Activated CD8-positive, alpha-beta T cell treated with anti-CD3 and anti-CD28 coated beads for 36 hours (primary cell): ENCODE data around the gene TMA7. TPM values are rescaled to one million over a fixed set of nuclear protein-coding genes. Genes with fewer than 3 reads are reported as not detected.

ENCODE experiments used
- ATAC-seq: fragments of 200-7000 bp; cut with Tn5 transposase; one replicate; pipeline ENCODE4 v1.10.0; 2021; ENCODE audit warnings: mild to moderate bottlenecking, moderate library complexity
- CTCF ChIA-PET: fragments of 350-600 bp; sonication (Branson Sonifier 250); formaldehyde crosslinking; loops from one replicate; lab custom pipeline; 2021; ENCODE audit warnings: antibody characterized with exemption; lab: Charles Lee
- POLR2A ChIA-PET: fragments of 350-600 bp; sonication (Branson Sonifier 250); formaldehyde crosslinking; loops from one replicate; lab custom pipeline; 2021; ENCODE audit warnings: antibody characterized with exemption; lab: Charles Lee
- DNase-seq: peaks from one replicate; pipeline ENCODE4 v3.0.0-alpha.2; 2020
- H3K27ac Mint-ChIP-seq: one replicate; pipeline ENCODE4 v1.8.0; 2021; ENCODE audit warnings: mild to moderate bottlenecking, mixed read lengths
- H3K27me3 Mint-ChIP-seq: one replicate; pipeline ENCODE4 v1.8.0; 2021; ENCODE audit warnings: mixed read lengths
- H3K36me3 Mint-ChIP-seq: one replicate; pipeline ENCODE4 v1.8.0; 2021; ENCODE audit warnings: low read depth, mixed read lengths
- H3K4me1 Mint-ChIP-seq: one replicate; pipeline ENCODE4 v1.8.0; 2021; ENCODE audit warnings: low read depth, mixed read lengths
- H3K4me3 Mint-ChIP-seq: one replicate; pipeline ENCODE4 v1.8.0; 2021; ENCODE audit warnings: mild to moderate bottlenecking, moderate library complexity, mixed read lengths
- H3K9me3 Mint-ChIP-seq: one replicate; pipeline ENCODE4 v1.8.0; 2021; ENCODE audit warnings: mixed read lengths
- CTCF ChIP-seq: fragments of 200-600 bp; IDR thresholded peaks from one replicate; pipeline ENCODE4 v1.8.0; 2022; ENCODE audit warnings: antibody characterized with exemption, mild to moderate bottlenecking
- intact Hi-C: fragments of 100-400 bp; cut with micrococcal nuclease; formaldehyde crosslinking; loops from one replicate; pipeline ENCODE4 v1.10.0; 2022
- total RNA-seq, 2 experiments: library from RNA; stranded (reverse); gene quantifications; one replicate each; pipeline ENCODE4 v1.2.3, GENCODE V29; 2021

Gene TMA7
- total RNA-seq, 2 experiments from 2014 or later = 312 to 334 TPM

GRCh38 chr3:48423883-48424695 is 16.0 kb upstream of the TMA7 start:
- no peak for ATAC-seq
- Mint-ChIP-seq H3K27me3 (peaks cover 6% of the 10 kb centered on the region), H3K4me1 (no peaks in the 10 kb centered on the region), H3K9me3 (no peaks in the 10 kb centered on the region), H3K36me3 (no peaks in the 10 kb centered on the region), H3K4me3 (no peak overlapping the region), H3K27ac (no peak overlapping the region)
- TF ChIP-seq CTCF = no peak
- no peak for DNase-seq
- ChIA-PET POLR2A (interaction anchor here (0.6 to 0.8 kb wide), 2 partner anchors 12 to 41 kb away, joined by 3 read pairs; no protein-coding TSS in a partner anchor), CTCF (interaction anchor here (0.8 to 3.4 kb wide), 4 partner anchors 12 to 37 kb away, joined by 3 to 16 read pairs (median 5); no protein-coding TSS in a partner anchor)
- intact Hi-C loops = no loop called here

GRCh38 chr3:48425281-48425812 is 14.7 kb upstream of the TMA7 start:
- no peaks in the 10 kb centered on the region for H3K9me3 Mint-ChIP-seq
- TF ChIP-seq CTCF = no peak
- no peak for ATAC-seq
- ChIA-PET CTCF (interaction anchor here (1.7 to 3.4 kb wide), 3 partner anchors 10 to 24 kb away, joined by 7 to 17 read pairs (median 16); no protein-coding TSS in a partner anchor), POLR2A (interaction anchor here (1.2 to 1.4 kb wide), 2 partner anchors 14 to 21 kb away, joined by 3 to 6 read pairs; partner anchors contain the start of genes ATRIP, CCDC51 and TMA7)
- no peak for DNase-seq
- peaks cover 6% of the 10 kb centered on the region for H3K27me3 Mint-ChIP-seq
- H3K4me1 Mint-ChIP-seq = peaks cover 4% of the 10 kb centered on the region
- H3K27ac Mint-ChIP-seq = no peak overlapping the region
- intact Hi-C loops = no loop called here
- H3K36me3 Mint-ChIP-seq = no peaks in the 10 kb centered on the region
- H3K4me3 Mint-ChIP-seq = no peak overlapping the region

- Mint-ChIP-seq H3K9me3 (no peaks in the 10 kb centered on the region), H3K4me1 (peaks cover 4% of the 10 kb centered on the region), H3K4me3 (no peak overlapping the region), H3K27me3 (peaks cover 6% of the 10 kb centered on the region), H3K27ac (no peak overlapping the region), H3K36me3 (no peaks in the 10 kb centered on the region)
- intact Hi-C loops = no loop called here
- no peak for ATAC-seq
- CTCF ChIA-PET = interaction anchor here (1.2 to 2.9 kb wide), 2 partner anchors 9 to 26 kb away, joined by 3 to 17 read pairs; no protein-coding TSS in a partner anchor
- DNase-seq = no peak
- POLR2A ChIA-PET = interaction anchor here (1.2 to 1.4 kb wide), 2 partner anchors 13 to 20 kb away, joined by 3 to 6 read pairs; partner anchors contain the start of genes ATRIP, CCDC51 and TMA7
- TF ChIP-seq CTCF = no peak
These were observed 13.6 kb upstream of the TMA7 start for GRCh38 chr3:48426401-48426909.

- intact Hi-C loops = no loop called here
- H3K36me3 Mint-ChIP-seq = peaks cover 6% of the 10 kb centered on the region
- H3K4me1 Mint-ChIP-seq = peaks cover 4% of the 10 kb centered on the region
- H3K9me3 Mint-ChIP-seq = no peaks in the 10 kb centered on the region
- DNase-seq (no peak), ATAC-seq (no peak)
- no peak for TF ChIP-seq CTCF
- ChIA-PET CTCF (interaction anchor here (1.0 to 2.9 kb wide), 3 partner anchors 9 to 26 kb away, joined by 3 to 17 read pairs (median 3); partner anchors contain the start of gene ATRIP), POLR2A (interaction anchor here (1.4 kb wide), 1 partner anchor 12 kb away, joined by 6 read pairs; the partner anchor contains the start of genes CCDC51 and TMA7)
- H3K27me3 Mint-ChIP-seq = peaks cover 6% of the 10 kb centered on the region
- no peak overlapping the region for H3K27ac Mint-ChIP-seq
- no peak overlapping the region for H3K4me3 Mint-ChIP-seq
These were observed 13.0 kb upstream of the TMA7 start for GRCh38 chr3:48426944-48427629.
